Liver (tissue), 3 donors: Measurements from ENCODE around the gene CACNA1B.

Source experiments
- ATF3 ChIP-seq: IDR thresholded peaks from 2 replicates; pipeline ENCODE4 v1.6.1; 2016; ENCODE audit warnings: antibody characterized with exemption
- CTCF ChIP-seq: fragments of 150-350 bp; IDR thresholded peaks from 2 replicates; pipeline ENCODE4 v1.5.1; 2017; ENCODE audit warnings: improper control_type of control experiment, low read depth, low read length; ENCODE audit not compliant: missing input control
- EGR1 ChIP-seq, 2 donors: IDR thresholded peaks; 2 replicates each; pipeline ENCODE4 v1.6.1; 2016 to 2018; ENCODE audit warnings: antibody characterized with exemption in 2 of 2, low read depth in 2 of 2
- GABPA ChIP-seq, 2 donors: IDR thresholded peaks in 1 of 2; conservative IDR thresholded peaks in 1 of 2; 2 replicates each; pipeline ENCODE4 v1.6.1; 2016; ENCODE audit warnings: antibody characterized with exemption in 2 of 2, mild to moderate bottlenecking in 1 of 2, moderate library complexity in 1 of 2
- JUND ChIP-seq, 2 donors: IDR thresholded peaks; 2 replicates each; pipeline ENCODE4 v1.6.1; 2016; ENCODE audit warnings: antibody characterized with exemption in 2 of 2
- MAX ChIP-seq: IDR thresholded peaks from 2 replicates; pipeline ENCODE4 v1.6.1; 2016; ENCODE audit warnings: antibody characterized with exemption
- NR2F2 ChIP-seq: IDR thresholded peaks from 2 replicates; pipeline ENCODE4 v1.6.1; 2016; ENCODE audit warnings: antibody characterized with exemption
- RAD21 ChIP-seq, 2 donors: IDR thresholded peaks; 2 replicates each; pipeline ENCODE4 v1.6.1; 2016; ENCODE audit warnings: antibody characterized with exemption in 2 of 2, mild to moderate bottlenecking in 2 of 2
- REST ChIP-seq: IDR thresholded peaks from 2 replicates; pipeline ENCODE4 v1.6.1; 2016; ENCODE audit warnings: antibody characterized with exemption, mild to moderate bottlenecking
- SP1 ChIP-seq: IDR thresholded peaks from 2 replicates; pipeline ENCODE4 v1.6.1; 2018; ENCODE audit warnings: antibody characterized with exemption, mild to moderate bottlenecking
- TAF1 ChIP-seq: conservative IDR thresholded peaks from 2 replicates; pipeline ENCODE4 v1.6.1; 2016; ENCODE audit warnings: antibody characterized with exemption, mild to moderate bottlenecking
- YY1 ChIP-seq: IDR thresholded peaks from 2 replicates; pipeline ENCODE4 v1.6.1; 2016; ENCODE audit warnings: antibody characterized with exemption, mild to moderate bottlenecking
- ZBTB33 ChIP-seq: IDR thresholded peaks from 2 replicates; pipeline ENCODE4 v1.6.1; 2016; ENCODE audit warnings: antibody characterized with exemption
- donor health status: healthy.
- donor health status: healthy.

GRCh38 chr9:137837345-137838278 lies 40.0 kb upstream of the CACNA1B start:
- no peak for TF ChIP-seq CTCF
- TF ChIP-seq YY1, result no peak
- TF ChIP-seq MAX, result no peak
- no peak for TF ChIP-seq REST
- TF ChIP-seq SP1, result no peak
- TF ChIP-seq GABPA (IDR thresholded peaks at IDR 0.05 in 1 of 2, conservative IDR thresholded peaks at IDR 0.05 in 1 of 2), result no peak
- no peak for TF ChIP-seq EGR1 (IDR thresholded peaks at IDR 0.05; ENCODE audit: low read depth in 2 of 2)
- TF ChIP-seq RAD21 (IDR thresholded peaks at IDR 0.05), result no peak
- no peak for TF ChIP-seq TAF1
- no peak for TF ChIP-seq ATF3
- TF ChIP-seq ZBTB33, result no peak
- TF ChIP-seq JUND (IDR thresholded peaks at IDR 0.05), result no peak
- TF ChIP-seq NR2F2, result no peak
